HUES6 (cell line): ENCODE measurements around the gene TBC1D22A.

Experiments
- H3K27ac ChIP-seq: 2 replicates; pipeline ENCODE4 v1.7.0; 2013; ENCODE audit warnings: low read depth, mild to moderate bottlenecking, low read length, inconsistent platforms
- H3K27me3 ChIP-seq: 2 replicates; pipeline ENCODE4 v1.6.1; 2013; ENCODE audit warnings: low read length; ENCODE audit not compliant: control insufficient read depth, insufficient read depth
- H3K36me3 ChIP-seq: 2 replicates; pipeline ENCODE4 v1.6.1; 2013; ENCODE audit warnings: low read length; ENCODE audit not compliant: control insufficient read depth, insufficient read depth
- H3K4me1 ChIP-seq: 2 replicates; pipeline ENCODE4 v1.6.1; 2013; ENCODE audit warnings: low read length; ENCODE audit not compliant: control insufficient read depth, insufficient read depth
- H3K4me3 ChIP-seq: 2 replicates; pipeline ENCODE4 v1.5.1; 2013; ENCODE audit warnings: low read depth, low read length
- H3K9ac ChIP-seq: one replicate; pipeline ENCODE4 v1.6.1; 2013; ENCODE audit warnings: mild to moderate bottlenecking, low read length
- H3K9me3 ChIP-seq: 2 replicates; pipeline ENCODE4 v1.6.1; 2013; ENCODE audit warnings: low read depth, low read length; ENCODE audit not compliant: control insufficient read depth, insufficient read depth

Gene TBC1D22A

GRCh38 chr22:47190957-47191670, 428.7 kb downstream of the TBC1D22A start:
- Histone ChIP-seq H3K27ac (no peak overlapping the region), H3K27me3 (no peaks in the 10 kb centered on the region; the same call in 1 of the 2 replicates), H3K36me3 (no peaks in the 10 kb centered on the region), H3K4me3 (no peak overlapping the region), H3K9me3 (peaks cover 27% of the 10 kb centered on the region), H3K4me1 (no peaks in the 10 kb centered on the region), H3K9ac (no peak overlapping the region)

DNA sequence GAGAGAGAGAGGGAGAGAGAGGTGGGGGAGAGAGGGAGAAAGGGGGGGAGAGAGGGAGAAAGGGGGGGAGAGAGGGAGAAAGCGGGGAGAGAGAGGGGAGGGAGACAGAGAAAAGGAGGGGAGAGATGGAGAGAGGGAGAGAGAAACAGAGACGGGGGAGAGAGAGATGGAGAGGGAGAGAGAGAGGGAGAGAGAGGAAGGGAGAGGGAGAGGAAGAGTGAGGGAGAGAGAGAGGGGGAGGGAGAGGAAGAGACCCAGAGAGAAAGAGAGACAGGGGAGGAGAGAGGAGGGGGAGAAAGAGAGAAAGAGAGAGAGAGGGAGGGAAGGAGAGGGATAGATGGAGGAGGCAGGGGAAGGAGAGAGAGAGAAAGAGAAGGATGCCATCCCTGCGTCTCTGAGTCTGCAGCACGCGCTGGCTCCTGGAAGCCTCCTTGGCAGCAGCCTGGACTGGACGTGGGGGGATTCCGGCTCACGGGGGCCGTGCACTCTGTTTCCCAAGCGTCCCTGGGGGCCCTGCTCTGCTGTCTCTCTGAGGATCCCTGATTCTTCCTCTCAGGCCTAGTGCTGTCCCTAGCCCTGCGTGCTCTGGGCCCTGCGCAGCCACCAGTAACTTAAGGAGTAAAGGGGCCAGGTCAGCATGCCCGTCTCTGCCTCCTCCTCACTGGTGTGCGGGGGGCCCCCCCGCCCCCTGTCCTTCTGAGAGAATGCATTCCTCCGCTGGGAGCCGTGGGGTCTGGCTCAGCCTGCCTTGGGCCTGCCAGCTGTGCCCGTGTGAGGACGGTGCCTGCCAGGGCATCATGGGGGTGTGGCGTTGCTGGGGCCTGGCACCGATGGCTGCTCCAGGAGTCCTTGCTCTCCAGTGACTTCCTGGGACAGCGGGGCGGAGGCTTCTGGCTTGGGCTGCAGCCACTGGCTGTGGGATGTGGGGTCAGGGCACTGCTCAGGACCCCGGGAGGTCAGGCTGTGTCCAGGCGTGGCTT, 429.5 kb downstream of the TBC1D22A start:
- Histone ChIP-seq H3K4me1 (no peaks in the 10 kb centered on the region), H3K27me3 (no peaks in the 10 kb centered on the region; the same call in 1 of the 2 replicates), H3K9me3 (peaks cover 30% of the 10 kb centered on the region; the same call in 1 of the 2 replicates), H3K4me3 (no peak overlapping the region), H3K9ac (no peak overlapping the region), H3K36me3 (no peaks in the 10 kb centered on the region), H3K27ac (no peak overlapping the region)

GRCh38 chr22:47192651-47193437, 430.4 kb downstream of the TBC1D22A start:
- Histone ChIP-seq H3K27ac (no peak overlapping the region), H3K4me1 (no peaks in the 10 kb centered on the region), H3K27me3 (no peaks in the 10 kb centered on the region; the same call in 1 of the 2 replicates), H3K36me3 (no peaks in the 10 kb centered on the region), H3K9me3 (peaks cover 28% of the 10 kb centered on the region; the same call in 1 of the 2 replicates), H3K9ac (no peak overlapping the region), H3K4me3 (no peak overlapping the region; the same call in 1 of the 2 replicates)

GRCh38 chr22:47193606-47194329, 431.3 kb downstream of the TBC1D22A start:
- Histone ChIP-seq H3K36me3 (no peaks in the 10 kb centered on the region), H3K9ac (no peak overlapping the region), H3K9me3 (peaks cover 32% of the 10 kb centered on the region; the same call in 1 of the 2 replicates), H3K27me3 (no peaks in the 10 kb centered on the region; the same call in 1 of the 2 replicates), H3K4me1 (no peaks in the 10 kb centered on the region), H3K4me3 (no peak overlapping the region), H3K27ac (no peak overlapping the region)

DNA sequence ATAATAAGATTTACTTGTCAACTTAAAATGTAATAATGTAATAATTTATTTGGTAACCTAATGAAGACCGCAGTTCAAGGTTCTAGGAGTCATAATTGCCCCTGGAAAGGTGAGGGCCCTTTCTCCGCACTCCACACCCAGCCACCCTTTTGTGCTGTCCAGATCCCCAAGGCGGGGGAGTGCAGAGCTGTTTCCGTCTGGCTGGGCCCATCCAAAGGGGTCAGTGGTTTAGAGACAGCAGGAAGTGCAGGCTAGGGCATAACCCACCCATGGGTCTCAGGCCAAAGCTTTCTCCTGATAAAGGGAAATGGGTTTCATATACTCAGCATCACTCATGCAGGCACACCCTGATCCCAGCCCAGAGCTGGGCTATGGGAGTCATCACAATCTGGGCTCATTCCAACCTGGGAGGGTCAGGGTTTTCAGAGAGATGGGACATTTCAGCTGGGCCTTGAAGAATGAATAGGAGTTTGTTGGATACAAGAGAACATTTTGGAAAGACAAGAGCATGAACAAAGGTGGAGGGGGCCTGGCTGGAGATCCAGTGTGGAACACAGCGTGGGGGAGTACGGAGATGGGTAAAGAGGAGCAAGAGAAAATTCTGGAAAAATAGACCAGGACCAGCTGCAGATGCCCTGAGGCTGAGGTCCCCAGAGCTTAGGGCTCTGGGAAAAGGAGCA, 432.2 kb downstream of the TBC1D22A start:
- Histone ChIP-seq H3K27ac (no peak overlapping the region), H3K4me1 (no peaks in the 10 kb centered on the region), H3K4me3 (no peak overlapping the region), H3K9me3 (peaks cover 28% of the 10 kb centered on the region; the same call in 1 of the 2 replicates), H3K9ac (no peak overlapping the region), H3K36me3 (no peaks in the 10 kb centered on the region), H3K27me3 (no peaks in the 10 kb centered on the region; the same call in 1 of the 2 replicates)

DNA sequence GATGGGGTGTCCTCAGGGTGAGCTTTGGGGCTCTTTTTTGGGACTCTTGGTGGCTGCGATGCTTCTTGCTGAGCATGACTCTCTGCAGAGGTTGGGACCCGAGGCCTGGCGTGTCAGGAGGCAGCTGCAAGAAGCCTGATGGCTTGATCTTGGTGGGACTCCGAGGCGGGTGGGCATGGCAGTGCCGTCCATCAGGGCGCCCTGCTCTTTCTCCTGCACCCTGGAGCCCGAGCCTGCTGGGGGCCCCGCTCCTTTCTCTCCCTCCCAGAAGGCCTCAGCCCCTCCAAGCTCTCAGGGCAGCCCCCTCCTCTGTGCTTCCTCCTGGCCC, 432.7 kb downstream of the TBC1D22A start:
- H3K27me3 ChIP-seq, result no peaks in the 10 kb centered on the region; the same call in 1 of the 2 replicates
- H3K9me3 ChIP-seq, result peaks cover 28% of the 10 kb centered on the region; the same call in 1 of the 2 replicates

DNA sequence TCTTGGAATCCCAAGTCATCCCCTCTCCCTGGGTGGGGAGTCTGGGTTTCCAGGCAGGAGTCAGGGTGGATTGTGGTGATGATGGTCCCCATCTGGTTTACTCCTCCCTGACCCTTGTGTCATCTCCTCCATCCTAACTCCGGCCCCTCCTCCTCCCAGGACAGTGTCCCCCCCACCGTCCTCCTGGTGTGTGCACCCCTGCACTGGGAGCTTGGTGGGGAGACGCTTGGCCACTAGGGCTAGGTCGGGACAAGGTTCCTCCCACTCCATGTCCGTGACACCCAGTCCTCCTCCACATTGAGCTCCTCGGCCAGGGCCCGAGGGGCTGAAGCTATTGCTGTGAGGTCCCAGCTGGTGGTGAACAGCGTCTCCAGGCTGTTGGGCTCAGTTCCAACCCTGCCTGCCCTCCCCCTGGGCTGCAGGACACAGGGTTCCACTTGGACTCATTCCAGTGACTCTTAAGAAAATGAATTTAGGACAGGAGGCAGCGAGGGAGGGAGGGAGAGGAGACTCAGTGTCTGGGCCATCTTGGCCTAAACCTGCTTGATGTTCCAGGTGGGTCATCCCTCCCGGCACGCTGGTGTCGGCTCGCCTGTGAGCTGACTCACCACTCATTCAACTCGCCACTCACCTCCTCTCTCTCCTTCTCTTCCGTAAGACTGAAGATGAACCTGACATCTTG, 433.2 kb downstream of the TBC1D22A start:
- H3K4me3 ChIP-seq, result no peak overlapping the region
- no peaks in the 10 kb centered on the region; the same call in 1 of the 2 replicates for H3K27me3 ChIP-seq
- no peak overlapping the region for H3K9ac ChIP-seq
- no peak overlapping the region for H3K27ac ChIP-seq
- peaks cover 31% of the 10 kb centered on the region; the same call in 1 of the 2 replicates for H3K9me3 ChIP-seq
- no peaks in the 10 kb centered on the region for H3K4me1 ChIP-seq
- H3K36me3 ChIP-seq, result no peaks in the 10 kb centered on the region

More for the DNA sequence above, 432.7 kb downstream of the TBC1D22A start:
- Histone ChIP-seq H3K4me1 (no peaks in the 10 kb centered on the region), H3K4me3 (no peak overlapping the region), H3K36me3 (no peaks in the 10 kb centered on the region), H3K9ac (no peak overlapping the region), H3K27ac (no peak overlapping the region)

DNA sequence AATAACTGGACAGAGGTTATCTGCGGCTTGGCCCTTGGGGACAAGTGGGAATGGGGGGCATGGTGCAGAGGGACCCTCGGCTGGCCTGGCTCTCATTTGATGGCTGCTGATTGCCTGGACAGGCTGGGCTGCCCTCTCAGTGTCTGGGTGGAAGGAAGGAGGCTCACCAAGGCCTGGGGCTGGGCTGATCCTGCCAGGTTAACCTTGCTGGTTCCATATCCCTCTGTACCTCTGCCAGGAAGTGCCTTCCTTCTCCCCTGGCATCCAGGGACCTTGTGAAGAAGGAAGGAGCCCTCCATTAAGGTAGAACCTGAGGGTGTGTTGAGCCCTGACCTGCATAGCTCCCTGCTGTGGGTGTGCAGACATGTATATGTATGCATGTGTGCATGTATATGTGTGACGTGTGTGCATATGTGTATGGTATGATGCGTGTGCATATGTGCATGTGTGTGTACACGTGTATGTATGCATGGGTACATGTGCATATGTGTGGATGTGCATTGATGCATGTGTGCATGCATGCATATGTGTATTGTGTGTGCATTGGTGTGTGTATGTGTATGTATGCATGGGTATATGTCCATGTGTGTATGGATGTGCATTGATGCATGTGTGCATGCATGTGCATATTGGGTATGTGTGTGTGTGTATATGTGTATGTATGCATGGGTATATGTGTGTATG, 433.9 kb downstream of the TBC1D22A start:
- Histone ChIP-seq H3K4me1 (no peaks in the 10 kb centered on the region), H3K27me3 (no peaks in the 10 kb centered on the region; the same call in 1 of the 2 replicates), H3K4me3 (no peak overlapping the region), H3K36me3 (no peaks in the 10 kb centered on the region), H3K9ac (no peak overlapping the region), H3K27ac (no peak overlapping the region), H3K9me3 (peaks cover 34% of the 10 kb centered on the region; the same call in 1 of the 2 replicates)
